Heart left ventricle (tissue), 13 donors: Measurements from ENCODE around the gene OPCML.

ENCODE experiments used
- POLR2A ChIP-seq, 2 donors: fragments of 450-650 bp; IDR thresholded peaks; one replicate each; pipeline ENCODE4 v1.6.1; 2017; ENCODE audit warnings: antibody characterized with exemption in 2 of 2, mild to moderate bottlenecking in 2 of 2, moderate library complexity in 2 of 2
- TF ChIP-seq, protein P1 (sequence below), 12 donors: fragments of 200-600 bp; sonication (generic) in 4 of 12; IDR thresholded peaks; one replicate each; pipeline versions ENCODE4 v1.5.0 to v1.8.0; 2018 to 2022; ENCODE audit warnings: antibody characterized with exemption in 12 of 12, mild to moderate bottlenecking in 5 of 12
- donor health status: ischemic (EF 13 %, LVEDD 7.1; RV severe dilation, severe dysfunction).
- donor health status: DM: no; HTN: yes; CAD: no.
- donor health status: DM: no; HTN: no; CAD: no.
- donor health status: ischemic (EF 25% LVEDD 6.9; RV normal size, moderate dysfunction).
- donor health status: ischemic (EF 25% LVEDD 5.7; RV mildly dilated, moderate dysfunction).
- donor health status: ischemic (EF 35%, LVEDD 5.7; RV mildly dilated, moderate dysfunction).
- donor health status: nonischemic (EF 11% LVEDD 7.7; RV severe dilation, severe dysfunction).
- donor health status: DM: yes; HTN: yes; CAD: no.
- donor health status: PGD.
- donor health status: ischemic (EF 29% LVEDD 5.4; RV normal size, mild dysfunction).
- donor health status: nonischemic (EF 23%, LVEDD 6.1; RV moderate dilation, normal function).

DNA sequence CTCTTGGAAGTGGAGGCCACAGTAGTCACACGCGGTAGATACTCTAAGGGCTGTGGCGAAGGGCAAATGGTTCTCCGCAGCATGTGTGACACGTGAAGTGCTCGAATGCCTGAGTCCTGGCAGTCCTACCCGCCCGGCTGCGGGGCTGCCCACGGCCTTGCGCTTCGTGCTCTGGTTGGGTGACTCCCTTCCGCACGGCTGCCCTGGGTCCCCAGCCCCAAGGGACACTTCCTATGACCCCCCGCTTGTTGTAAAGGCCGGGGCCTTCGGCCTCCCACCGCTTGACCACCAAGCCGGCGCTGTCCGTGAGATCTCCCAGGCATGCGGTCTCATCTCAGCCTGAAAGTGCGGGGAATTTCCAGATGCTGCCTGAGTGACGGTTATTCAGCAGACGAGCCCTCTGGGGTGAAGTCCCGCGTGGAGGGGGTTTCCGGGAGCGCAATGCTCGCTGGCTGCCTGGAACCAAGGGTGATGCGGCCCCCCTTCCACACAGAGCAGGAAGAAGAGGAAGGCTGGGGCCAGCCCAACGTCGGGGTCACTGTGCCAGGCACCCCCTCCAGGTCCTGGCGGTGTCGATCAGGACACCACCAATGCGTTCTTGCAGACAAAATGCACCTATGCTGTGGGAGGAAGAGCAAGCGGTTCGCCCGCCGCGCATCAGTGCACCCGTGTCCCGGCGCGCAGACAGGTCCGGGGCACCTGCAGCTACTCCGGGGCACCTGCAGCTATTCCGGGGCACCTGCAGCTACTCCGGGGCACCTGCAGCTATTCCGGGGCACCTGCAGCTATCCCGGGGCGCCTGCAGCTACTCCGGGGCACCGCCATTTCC, 171.2 kb downstream of the OPCML start:
- TF ChIP-seq, protein P1, sequence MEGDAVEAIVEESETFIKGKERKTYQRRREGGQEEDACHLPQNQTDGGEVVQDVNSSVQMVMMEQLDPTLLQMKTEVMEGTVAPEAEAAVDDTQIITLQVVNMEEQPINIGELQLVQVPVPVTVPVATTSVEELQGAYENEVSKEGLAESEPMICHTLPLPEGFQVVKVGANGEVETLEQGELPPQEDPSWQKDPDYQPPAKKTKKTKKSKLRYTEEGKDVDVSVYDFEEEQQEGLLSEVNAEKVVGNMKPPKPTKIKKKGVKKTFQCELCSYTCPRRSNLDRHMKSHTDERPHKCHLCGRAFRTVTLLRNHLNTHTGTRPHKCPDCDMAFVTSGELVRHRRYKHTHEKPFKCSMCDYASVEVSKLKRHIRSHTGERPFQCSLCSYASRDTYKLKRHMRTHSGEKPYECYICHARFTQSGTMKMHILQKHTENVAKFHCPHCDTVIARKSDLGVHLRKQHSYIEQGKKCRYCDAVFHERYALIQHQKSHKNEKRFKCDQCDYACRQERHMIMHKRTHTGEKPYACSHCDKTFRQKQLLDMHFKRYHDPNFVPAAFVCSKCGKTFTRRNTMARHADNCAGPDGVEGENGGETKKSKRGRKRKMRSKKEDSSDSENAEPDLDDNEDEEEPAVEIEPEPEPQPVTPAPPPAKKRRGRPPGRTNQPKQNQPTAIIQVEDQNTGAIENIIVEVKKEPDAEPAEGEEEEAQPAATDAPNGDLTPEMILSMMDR (IDR thresholded peaks at IDR 0.05): no peak
- TF ChIP-seq POLR2A (IDR thresholded peaks at IDR 0.05): no peak
